AG04450 (cell line): Measurements from ENCODE around the gene LLGL1. TPM values are rescaled to one million over a fixed set of nuclear protein-coding genes. Genes with fewer than 3 reads are reported as not detected.

Experiments used
- CTCF ChIA-PET: fragments of 300-600, 350-600 bp; formaldehyde crosslinking; extraction: SDS; loops from one replicate; lab custom pipeline; 2022; ENCODE audit warnings: antibody characterized with exemption, inconsistent platforms; lab: Charles Lee
- POLR2A ChIA-PET: fragments of 350-600 bp; formaldehyde crosslinking; extraction: SDS; loops from one replicate; lab custom pipeline; 2021; ENCODE audit warnings: antibody characterized with exemption, inconsistent platforms; lab: Yijun Ruan, JAX
- DNase-seq: peaks from one replicate; pipeline ENCODE4 v3.0.0-alpha.2; 2011; ENCODE audit warnings: low read depth, low spot score
- H3K27ac ChIP-seq: one replicate; pipeline ENCODE4 v1.5.1; 2012; ENCODE audit warnings: low read depth, low read length, control low read depth
- H3K27me3 ChIP-seq: one replicate; pipeline ENCODE4 v1.6.0; 2012; ENCODE audit warnings: low read length; ENCODE audit not compliant: control insufficient read depth, insufficient read depth
- H3K4me3 ChIP-seq: 2 replicates; pipeline ENCODE4 v1.5.1; 2011; ENCODE audit warnings: mild to moderate bottlenecking, low read depth, low read length, control low read depth
- H3K9me3 ChIP-seq: 2 replicates; pipeline ENCODE4 v1.5.1; 2012; ENCODE audit warnings: low read length; ENCODE audit not compliant: control insufficient read depth, insufficient read depth
- polyA plus RNA-seq: library from polyadenylated mRNA; depleted of rRNA; stranded (reverse); fragments of >200 nt; gene quantifications from 2 replicates; pipeline ENCODE4 v1.2.3, GENCODE V29; 2011
- TF ChIP-seq, protein P1 (sequence below): IDR thresholded peaks from 2 replicates; pipeline ENCODE4 v1.5.1; 2011; ENCODE audit warnings: low read depth, low read length, control low read depth, inconsistent platforms

Gene LLGL1
- polyA plus RNA-seq, 1 experiment, result 27.1 TPM

DNA sequence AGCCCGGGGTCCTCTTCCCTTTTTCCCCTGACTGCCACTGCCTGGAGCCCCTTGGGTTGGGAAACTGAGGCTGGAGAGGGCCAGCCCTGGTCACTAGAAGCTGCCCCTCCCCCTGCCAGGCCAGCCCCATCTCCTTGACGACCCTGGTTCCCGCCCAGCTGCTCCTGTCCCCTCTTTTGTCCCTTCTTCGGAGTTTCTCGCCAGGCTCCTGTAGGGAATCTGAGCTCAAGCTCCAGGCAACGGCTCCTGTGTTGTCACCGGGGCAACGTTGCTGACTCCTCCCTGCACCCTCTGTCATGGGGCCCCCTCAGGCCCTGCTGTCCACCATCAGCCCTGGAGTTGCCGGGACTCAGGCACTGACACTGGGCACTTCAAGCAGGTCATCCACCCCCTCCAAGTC, 5.7 kb downstream of the LLGL1 start:
- TF ChIP-seq, protein P1, sequence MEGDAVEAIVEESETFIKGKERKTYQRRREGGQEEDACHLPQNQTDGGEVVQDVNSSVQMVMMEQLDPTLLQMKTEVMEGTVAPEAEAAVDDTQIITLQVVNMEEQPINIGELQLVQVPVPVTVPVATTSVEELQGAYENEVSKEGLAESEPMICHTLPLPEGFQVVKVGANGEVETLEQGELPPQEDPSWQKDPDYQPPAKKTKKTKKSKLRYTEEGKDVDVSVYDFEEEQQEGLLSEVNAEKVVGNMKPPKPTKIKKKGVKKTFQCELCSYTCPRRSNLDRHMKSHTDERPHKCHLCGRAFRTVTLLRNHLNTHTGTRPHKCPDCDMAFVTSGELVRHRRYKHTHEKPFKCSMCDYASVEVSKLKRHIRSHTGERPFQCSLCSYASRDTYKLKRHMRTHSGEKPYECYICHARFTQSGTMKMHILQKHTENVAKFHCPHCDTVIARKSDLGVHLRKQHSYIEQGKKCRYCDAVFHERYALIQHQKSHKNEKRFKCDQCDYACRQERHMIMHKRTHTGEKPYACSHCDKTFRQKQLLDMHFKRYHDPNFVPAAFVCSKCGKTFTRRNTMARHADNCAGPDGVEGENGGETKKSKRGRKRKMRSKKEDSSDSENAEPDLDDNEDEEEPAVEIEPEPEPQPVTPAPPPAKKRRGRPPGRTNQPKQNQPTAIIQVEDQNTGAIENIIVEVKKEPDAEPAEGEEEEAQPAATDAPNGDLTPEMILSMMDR, result no peak
- Histone ChIP-seq H3K27ac (no peak overlapping the region), H3K27me3 (no peaks in the 10 kb centered on the region), H3K4me3 (no peak overlapping the region), H3K9me3 (no peaks in the 10 kb centered on the region)
- ChIA-PET POLR2A (no interaction called here), CTCF (no interaction called here)
- DNase-seq, result no peak

DNA sequence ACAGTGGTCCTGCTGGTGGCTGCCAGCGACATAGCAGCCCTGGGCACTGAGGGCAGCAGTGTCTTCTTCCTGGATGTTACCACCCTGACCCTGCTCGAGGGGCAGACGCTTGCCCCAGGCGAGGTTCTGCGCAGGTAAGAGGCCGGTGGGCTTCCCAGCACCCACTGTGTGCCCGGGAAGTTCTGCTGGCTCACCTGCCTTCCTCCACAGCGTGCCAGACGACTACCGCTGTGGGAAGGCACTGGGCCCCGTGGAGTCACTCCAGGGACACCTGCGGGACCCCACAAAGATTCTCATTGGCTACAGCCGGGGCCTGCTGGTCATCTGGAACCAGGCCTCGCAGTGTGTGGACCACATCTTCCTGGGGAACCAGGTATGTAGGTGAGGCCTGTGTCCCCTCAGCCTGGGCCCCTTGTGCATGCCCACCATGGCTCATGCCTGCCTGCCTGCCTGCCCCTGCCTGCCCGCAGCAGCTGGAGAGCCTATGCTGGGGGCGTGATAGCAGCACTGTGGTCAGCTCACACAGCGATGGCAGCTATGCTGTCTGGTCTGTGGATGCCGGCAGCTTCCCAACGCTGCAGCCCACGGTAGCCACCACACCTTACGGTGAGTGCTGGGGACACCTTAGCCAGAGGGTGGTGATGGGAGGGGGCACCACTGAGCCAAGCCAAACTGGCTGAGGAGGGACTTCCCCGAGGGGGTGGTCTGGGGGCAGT, 8.5 kb downstream of the LLGL1 start:
- CTCF ChIA-PET, result no interaction called here
- H3K9me3 ChIP-seq, result no peaks in the 10 kb centered on the region; the same call in 1 of the 2 replicates
- H3K27ac ChIP-seq, result no peak overlapping the region
- TF ChIP-seq, protein P1, result no peak
- H3K4me3 ChIP-seq, result no peak overlapping the region
- POLR2A ChIA-PET, result no interaction called here
- H3K27me3 ChIP-seq, result no peaks in the 10 kb centered on the region
- no peak for DNase-seq

DNA sequence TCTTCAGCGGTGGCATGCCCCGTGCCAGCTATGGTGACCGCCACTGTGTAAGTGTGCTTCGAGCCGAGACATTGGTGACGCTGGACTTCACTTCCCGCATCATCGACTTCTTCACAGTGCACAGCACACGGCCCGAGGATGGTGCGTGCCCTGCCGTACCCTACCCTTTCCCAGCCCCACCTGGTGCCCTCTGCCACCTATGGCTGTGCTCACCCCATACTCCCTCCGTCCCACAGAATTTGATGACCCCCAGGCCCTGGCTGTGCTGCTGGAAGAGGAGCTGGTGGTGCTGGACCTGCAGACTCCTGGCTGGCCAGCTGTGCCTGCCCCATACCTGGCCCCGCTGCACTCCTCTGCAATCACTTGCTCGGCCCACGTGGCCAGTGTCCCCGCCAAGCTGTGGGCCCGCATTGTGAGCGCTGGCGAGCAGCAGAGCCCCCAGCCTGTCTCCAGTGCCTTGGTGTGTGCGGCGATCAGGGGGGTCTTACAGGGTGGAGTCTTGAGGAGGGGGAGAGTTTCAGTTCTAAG, 9.5 kb downstream of the LLGL1 start:
- ChIA-PET POLR2A (interaction anchor here (1.2 kb wide), 1 partner anchor 9 kb away, joined by 3 read pairs; no protein-coding TSS in a partner anchor), CTCF (no interaction called here)
- TF ChIP-seq, protein P1, result no peak
- no peaks in the 10 kb centered on the region; the same call in 1 of the 2 replicates for H3K9me3 ChIP-seq
- no peaks in the 10 kb centered on the region for H3K27me3 ChIP-seq
- no peak overlapping the region for H3K4me3 ChIP-seq
- no peak for DNase-seq
- peak overlapping the region; percentile 68 for H3K27ac ChIP-seq

DNA sequence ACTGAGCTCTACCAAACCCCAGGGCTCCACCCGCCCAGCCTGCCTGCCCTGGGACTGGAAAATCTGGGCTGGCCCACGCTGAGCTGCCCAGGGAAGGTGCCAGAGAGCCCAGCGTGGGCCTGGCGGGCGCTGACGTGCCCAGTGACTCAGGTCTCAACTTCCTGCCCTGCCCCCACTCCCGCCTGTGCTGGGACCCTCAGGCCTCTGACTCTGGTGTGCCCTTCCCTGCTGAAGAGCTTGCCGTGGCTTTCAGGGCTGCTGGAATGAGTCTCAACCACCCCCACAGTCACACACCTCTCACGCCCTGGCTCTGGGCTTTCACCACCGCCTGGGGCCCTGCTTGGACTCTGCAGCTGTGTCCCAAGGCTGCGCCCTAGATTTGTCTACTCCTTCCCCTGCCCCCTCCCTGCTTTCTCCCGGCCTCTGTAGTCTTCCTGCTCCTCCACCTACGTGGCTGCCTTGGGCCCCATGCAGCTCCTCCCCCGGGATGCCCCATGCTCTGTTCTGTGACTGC, 10.4 kb downstream of the LLGL1 start:
- Histone ChIP-seq H3K27ac (peak overlapping the region; percentile 68), H3K9me3 (no peaks in the 10 kb centered on the region; the same call in 1 of the 2 replicates), H3K27me3 (no peaks in the 10 kb centered on the region), H3K4me3 (no peak overlapping the region)
- POLR2A ChIA-PET, result interaction anchor here (0.9 to 1.3 kb wide), 3 partner anchors 10 to 12 kb away, joined by 3 read pairs; no protein-coding TSS in a partner anchor
- DNase-seq, result no peak
- TF ChIP-seq, protein P1, result no peak
- CTCF ChIA-PET, result no interaction called here

DNA sequence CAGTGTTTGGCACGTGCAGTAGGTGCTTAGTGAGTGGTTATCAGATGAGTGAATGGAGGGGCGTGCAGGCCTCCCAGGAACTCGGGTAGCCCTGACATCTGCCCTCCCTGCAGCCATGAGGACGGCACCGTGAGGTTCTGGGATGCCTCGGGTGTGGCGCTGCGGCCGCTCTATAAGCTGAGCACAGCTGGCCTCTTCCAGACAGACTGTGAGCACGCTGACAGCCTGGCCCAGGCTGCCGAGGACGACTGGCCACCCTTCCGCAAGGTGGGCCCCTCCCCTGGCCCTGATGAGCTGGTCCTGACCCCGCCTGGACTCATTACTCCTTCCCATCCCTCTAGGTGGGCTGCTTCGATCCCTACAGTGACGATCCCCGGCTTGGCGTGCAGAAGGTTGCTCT, 11.1 kb downstream of the LLGL1 start:
- DNase-seq, result no peak
- Histone ChIP-seq H3K27ac (no peak overlapping the region), H3K27me3 (no peaks in the 10 kb centered on the region), H3K9me3 (no peaks in the 10 kb centered on the region; the same call in 1 of the 2 replicates), H3K4me3 (no peak overlapping the region)
- ChIA-PET CTCF (interaction anchor here (1.1 kb wide), 1 partner anchor 12 kb away, joined by 5 read pairs; no protein-coding TSS in a partner anchor), POLR2A (interaction anchor here (1.3 kb wide), 1 partner anchor 11 kb away, joined by 3 read pairs; no protein-coding TSS in a partner anchor)
- TF ChIP-seq, protein P1, result no peak
